GM20000 (cell line): ENCODE measurements around the gene ZC3H18.
A peak's percentile ranks its signal among the peaks of the same experiment; 100 is the strongest.

ENCODE experiments used
- DNase-seq: peaks from one replicate; pipeline ENCODE4 v3.0.0; 2012; ENCODE audit warnings: low spot score
- TF ChIP-seq, protein P1 (sequence below): IDR thresholded peaks from 2 replicates; pipeline ENCODE4 v1.5.1; 2012; ENCODE audit warnings: mild to moderate bottlenecking, control low read depth; ENCODE audit errors: extremely low read depth, missing control alignments

ZC3H18 gene

DNA sequence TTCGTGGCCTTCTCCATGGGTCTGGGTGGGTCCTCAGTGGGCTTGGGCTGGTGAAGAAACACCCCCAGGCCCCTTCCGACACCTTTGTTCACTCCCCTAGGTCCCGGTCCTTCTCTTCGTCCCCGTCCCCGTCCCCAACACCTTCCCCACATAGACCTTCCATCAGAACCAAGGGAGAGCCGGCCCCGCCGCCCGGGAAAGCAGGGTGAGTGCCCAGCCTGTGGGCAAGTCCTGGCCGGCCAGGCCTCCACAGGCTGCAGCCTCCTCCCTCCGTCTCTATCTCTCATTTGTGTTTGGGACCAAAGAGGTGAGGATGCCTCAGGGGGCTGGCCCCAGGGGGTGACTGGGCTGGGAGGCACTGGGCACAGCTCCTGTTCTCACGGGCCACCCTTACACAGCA, 53.7 kb downstream of the ZC3H18 start:
- TF ChIP-seq, protein P1, sequence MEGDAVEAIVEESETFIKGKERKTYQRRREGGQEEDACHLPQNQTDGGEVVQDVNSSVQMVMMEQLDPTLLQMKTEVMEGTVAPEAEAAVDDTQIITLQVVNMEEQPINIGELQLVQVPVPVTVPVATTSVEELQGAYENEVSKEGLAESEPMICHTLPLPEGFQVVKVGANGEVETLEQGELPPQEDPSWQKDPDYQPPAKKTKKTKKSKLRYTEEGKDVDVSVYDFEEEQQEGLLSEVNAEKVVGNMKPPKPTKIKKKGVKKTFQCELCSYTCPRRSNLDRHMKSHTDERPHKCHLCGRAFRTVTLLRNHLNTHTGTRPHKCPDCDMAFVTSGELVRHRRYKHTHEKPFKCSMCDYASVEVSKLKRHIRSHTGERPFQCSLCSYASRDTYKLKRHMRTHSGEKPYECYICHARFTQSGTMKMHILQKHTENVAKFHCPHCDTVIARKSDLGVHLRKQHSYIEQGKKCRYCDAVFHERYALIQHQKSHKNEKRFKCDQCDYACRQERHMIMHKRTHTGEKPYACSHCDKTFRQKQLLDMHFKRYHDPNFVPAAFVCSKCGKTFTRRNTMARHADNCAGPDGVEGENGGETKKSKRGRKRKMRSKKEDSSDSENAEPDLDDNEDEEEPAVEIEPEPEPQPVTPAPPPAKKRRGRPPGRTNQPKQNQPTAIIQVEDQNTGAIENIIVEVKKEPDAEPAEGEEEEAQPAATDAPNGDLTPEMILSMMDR, result no peak
- no peak for DNase-seq

DNA sequence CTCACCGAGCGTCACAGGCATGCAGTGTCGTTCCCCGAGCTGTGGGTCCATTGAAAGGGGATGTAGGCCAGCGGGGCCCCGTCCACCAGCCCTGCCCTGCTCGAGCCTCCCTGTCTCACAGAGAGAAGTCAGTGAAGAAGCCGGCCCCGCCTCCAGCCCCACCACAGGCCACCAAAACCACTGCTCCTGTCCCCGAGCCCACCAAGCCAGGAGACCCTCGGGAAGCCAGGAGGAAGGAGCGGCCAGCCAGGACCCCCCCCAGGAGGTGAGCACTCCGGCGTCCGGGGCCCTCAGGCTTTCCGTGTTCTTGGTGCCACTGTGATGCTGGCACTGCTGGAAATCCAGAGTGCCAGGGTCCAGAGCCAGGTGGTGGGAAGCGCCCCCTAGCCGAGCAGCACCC, 54.3 kb downstream of the ZC3H18 start:
- TF ChIP-seq, protein P1, result no peak
- DNase-seq, result no peak

GRCh38 chr16:88624977-88625576, 54.9 kb downstream of the ZC3H18 start:
- TF ChIP-seq, protein P1, result no peak
- DNase-seq, result no peak

DNA sequence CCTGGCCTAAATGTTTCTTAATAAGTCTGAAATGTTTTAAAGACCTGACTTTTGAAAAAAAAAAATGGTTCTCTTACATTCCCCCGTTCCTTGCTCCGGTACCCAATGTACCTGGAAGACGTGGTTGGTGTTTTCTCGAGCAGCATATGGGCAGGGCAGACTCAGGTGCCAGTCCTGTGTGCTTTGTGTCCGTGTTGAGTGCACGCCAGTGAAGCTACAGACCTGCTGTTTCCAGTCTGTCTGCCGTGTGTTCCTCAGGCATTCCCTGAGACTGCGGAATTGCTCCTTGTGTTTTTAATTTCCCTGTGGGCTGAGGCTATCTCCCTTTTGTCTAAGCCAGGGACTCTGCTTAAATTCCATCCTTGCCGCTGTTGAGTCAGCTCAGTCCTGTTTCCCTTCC, 56.4 kb downstream of the ZC3H18 start:
- TF ChIP-seq, protein P1, result no peak
- DNase-seq, result no peak

DNA sequence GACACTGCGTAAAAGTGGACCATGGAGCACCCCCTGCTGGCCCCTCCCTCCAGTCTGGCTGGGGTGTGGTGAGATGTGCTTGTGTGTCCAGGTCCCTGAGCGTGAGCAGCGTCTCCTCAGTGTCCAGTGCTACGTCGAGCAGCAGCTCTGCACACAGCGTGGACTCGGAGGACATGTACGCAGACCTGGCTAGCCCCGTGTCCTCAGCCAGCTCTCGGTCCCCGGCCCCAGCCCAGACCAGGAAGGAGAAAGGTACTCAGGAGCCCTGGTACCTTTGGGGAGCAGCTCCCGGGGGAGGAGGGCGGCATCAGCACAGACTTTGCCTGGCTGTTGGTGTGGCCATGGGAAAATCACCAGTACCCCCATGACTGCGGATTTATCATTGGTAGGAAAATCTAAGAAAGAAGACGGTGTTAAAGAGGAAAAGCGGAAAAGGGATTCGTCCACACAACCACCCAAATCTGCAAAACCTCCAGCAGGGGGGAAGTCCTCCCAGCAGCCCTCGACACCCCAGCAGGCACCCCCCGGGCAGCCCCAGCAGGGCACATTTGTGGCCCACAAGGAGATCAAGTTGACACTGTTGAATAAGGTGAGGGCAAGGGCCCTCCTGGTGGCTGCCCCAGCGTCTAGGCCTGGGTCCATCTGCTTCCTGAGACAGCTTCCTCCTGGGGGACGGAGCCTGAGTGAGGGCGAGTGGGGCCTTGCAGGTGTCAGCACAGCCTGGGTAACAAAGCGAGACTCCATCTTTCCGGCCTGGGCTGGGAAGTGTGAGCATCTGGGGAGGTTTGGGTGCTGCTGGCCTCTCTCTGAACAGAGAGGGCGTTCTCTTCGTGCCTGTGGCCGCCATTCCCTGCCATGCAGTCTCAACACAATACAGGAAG, 57.6 kb downstream of the ZC3H18 start:
- no peak for DNase-seq
- TF ChIP-seq, protein P1, result no peak

DNA sequence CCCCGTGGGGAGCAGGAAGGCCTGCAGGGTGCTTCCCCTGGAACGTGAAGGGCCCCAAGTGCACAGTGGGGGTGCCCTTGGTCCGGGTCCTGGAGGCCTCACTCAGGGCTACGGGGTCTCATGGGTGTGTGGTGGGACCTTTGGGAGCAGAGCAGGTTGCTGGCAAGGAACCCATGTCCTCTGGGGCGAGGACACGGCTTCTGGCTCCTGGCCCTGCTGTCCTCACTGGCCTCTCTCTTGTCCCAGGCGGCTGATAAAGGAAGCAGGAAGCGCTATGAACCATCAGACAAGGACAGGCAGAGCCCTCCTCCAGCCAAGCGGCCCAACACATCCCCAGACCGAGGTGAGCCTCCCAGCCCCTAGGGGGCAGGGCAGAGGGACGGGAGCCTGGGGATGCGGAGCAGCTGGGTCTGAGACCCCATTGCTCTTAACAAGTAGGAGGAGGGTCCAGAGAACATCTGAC, 58.3 kb downstream of the ZC3H18 start:
- DNase-seq, result no peak
- TF ChIP-seq, protein P1, result peak; percentile 15

GRCh38 chr16:88629835-88630234, 59.6 kb downstream of the ZC3H18 start:
- TF ChIP-seq, protein P1, result no peak
- DNase-seq, result no peak
